HG02970 (cell line): Measurements from ENCODE around the gene RIN2.

Source experiments
- ATAC-seq: cut with Tn5 transposase; IDR thresholded peaks from one replicate; pipeline ENCODE4 v1.9.1; 2021; ENCODE audit warnings: mild to moderate bottlenecking, moderate library complexity, moderate number of reproducible peaks; ENCODE audit not compliant: unreplicated experiment, low FRiP score

Gene RIN2

DNA sequence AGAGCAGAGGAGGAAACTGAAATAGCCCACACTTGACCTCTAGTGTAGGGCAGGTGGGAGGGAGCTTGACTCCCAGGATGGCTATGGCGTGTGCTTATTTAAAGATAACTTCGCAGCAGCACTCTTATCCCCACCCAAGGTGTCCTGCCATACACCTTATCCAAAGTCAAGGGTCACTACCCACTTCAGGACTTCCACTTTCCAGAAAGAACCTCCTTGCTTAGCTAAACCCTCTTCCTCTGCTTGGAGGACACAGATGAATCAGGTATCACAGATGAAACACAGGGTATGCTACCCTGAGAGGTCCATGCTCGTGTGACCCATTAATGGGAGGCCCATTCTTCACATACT, 2.3 kb downstream of the RIN2 start:
- no peak for ATAC-seq

DNA sequence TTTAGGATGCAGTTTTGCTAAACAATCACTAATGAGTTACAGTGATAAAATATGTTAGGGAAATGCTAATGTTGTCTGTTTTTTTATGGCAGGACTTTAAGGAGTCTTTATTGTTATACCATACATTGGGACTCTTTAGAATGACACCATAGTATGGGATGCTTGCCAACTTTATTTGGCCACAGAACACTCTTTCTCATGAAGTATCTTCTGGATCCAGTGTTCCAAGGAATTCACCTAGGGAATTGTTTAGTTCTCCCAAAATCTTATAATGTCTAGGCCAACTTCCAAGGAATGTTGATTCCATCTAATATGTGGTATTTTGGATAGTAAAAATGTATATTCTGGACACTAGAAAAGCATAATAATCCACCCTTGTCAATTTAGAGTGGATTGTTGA, 3.3 kb downstream of the RIN2 start:
- ATAC-seq, result no peak

DNA sequence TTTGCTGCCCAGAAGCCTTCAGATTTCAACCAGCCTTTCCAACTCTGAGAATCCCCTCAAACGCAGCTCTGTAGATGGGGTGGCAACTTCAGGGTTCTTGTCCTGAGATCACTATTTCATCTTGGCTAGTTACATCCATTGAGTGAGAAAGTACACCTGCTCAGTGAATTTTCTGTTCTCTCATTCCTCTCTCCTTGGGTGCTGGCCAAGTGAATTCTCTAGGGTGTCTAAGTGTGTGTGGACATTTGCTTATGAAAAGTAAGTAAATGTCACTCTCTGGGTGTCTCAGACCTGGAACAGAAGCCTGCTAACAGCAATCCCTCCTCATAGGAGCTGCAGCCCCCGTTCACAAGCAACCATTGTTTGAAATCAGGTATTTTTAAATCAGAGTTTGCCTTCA, 3.8 kb downstream of the RIN2 start:
- no peak for ATAC-seq

DNA sequence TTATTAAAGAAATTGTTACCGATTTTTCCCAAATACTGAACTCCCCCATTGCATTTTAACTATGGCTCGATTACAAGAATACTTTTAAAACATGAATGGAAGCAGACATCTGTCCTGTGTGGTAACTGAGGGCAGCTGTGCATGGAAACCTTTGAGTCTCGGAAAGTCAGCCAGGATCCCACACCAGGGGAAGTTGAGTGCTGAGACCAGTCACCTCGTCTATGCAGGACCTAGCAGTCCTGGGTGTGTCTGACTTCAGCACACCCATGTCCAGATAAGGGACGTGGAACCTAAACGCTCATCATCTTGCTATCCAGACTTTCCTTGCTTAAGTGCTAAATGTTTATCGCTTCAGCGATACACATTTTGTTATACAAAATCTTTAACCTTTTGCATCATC, 6.1 kb downstream of the RIN2 start:
- no peak for ATAC-seq

DNA sequence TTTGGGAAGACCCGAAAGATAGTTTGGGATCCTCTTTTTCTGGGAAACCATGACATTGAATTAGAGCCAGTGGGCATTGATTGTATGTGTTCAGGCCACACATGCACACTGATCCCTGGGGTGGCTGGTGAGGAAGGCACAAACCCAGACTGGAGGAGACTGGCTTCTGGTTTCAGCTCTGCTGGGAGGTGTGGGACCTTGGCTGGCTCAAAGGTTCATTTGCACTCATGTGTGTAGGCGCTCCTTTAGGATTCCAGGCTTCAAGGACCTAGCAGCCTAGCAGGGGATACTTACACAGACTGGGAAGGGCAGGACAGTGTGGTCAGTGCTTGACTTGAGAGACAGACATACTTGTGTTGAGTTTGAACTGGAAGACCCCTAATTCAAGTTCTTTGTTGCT, 7.2 kb downstream of the RIN2 start:
- ATAC-seq, result no peak

DNA sequence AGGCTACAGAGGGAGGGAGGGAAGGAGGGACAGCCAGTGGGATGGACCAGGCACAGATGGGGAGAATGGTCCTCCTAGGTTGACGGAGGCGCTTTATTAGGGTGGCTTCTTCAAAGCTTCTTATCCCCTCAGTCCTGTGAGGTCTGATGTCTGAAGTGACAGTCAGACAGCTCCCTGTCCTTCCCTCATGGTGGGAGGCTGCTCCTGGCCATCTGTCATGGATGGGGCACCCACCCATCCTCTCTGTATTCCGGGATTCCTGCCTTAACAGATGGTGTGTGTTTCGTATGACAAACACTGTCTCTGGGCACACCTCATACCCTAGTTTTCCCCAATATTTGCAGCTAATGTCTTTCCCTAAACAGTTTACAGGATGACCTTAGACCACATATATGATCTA, 7.9 kb downstream of the RIN2 start:
- no peak for ATAC-seq

DNA sequence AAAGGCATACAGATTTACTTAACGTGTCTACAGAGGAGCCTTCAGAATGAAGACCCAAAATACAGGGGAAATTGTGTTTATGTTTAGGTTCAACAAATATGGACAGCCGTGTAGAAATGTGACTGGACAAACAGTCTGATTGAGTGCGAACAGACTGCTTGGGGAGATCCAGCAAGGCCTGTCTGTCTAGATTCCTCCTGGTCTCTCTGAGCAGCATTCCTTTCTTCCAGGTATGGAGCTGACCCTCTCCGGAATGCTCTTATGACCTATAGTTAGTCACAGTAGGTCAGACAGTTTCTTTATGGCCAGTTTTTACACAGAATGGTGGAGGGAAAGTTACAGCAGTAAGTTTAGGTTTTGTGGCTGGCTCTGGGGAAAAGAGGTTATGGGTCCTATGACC, 9.0 kb downstream of the RIN2 start:
- ATAC-seq, result no peak

DNA sequence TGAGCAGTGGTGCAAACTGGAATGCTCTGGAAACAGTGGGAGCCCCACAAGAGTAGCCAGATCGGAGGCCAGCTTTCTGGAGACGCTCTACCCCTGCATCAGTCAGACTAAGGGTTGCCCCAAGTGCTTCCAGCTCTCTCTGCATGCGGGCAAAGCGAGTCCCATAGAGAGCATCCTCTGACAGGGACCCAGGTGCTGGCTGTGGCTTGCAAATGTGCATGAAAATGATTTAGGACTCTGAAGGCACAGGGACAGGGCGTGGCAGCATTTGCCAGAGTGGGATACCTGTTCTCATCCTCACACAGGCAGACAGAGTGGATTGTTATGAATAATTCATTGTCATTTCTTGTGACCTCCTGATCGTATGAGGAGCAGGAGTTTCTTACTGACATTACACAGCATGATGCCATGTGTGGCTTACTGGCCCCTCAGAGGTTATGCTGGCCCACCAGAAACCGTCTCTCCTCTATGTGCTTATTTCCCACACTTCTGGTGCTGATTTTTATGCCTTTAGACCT, 10.3 kb downstream of the RIN2 start:
- ATAC-seq, result no peak

DNA sequence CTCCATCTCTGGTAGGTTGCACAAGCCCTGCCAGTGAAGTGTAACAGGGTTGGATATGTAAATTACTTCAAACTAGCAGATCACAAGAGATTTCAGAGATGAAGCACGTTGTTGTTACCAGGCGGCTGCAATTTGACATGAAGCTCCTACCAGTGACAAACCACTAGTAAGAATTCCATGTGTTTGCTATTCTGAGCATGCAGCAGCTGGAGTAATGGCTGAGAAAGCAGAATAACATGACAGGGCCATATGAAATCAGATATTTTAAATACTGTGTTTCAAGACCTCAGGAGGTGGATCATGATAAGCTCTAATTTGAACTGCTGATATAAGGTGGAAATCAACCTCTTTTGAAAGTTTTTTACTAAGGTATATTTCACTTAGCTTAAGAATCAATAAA, 11.4 kb downstream of the RIN2 start:
- ATAC-seq, result no peak

DNA sequence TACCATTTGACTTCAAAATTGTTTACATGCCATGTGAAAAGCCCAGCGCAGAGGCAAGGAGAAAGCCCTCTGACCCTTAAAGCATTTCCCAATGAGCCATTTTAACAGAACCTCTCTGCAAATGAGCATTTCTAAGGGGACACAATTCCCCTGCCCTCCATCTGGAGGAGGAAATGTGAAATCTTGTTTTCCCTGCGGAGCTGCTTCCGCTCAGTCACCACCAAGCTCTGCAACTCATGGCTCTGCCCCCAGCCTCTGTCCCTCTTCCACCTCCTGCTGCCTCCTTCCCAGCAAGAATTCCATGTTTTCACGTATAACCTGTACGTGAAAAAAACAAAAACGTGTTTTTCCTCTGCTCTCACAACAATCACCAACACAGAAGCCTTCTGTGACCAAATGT, 12.3 kb downstream of the RIN2 start:
- no peak for ATAC-seq

DNA sequence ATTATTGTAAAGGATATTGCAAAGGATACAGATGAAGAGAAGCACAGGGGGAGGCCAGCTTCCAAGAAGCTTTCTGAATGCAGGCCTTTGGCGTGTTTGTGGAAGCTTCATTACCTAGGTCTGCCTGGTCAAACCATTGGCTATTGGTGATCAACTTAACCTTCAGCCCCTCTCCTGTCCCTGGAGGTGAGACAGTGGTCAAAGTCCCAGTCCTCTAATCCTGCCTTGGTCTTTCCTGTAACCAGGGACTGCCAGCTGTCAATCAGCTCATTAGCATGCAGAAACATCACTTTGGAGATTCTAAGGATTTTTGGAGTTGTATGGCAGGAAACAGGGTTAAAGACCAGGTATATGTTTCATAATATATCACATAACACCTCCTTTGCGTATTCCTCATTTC, 13.0 kb downstream of the RIN2 start:
- ATAC-seq, result no peak

DNA sequence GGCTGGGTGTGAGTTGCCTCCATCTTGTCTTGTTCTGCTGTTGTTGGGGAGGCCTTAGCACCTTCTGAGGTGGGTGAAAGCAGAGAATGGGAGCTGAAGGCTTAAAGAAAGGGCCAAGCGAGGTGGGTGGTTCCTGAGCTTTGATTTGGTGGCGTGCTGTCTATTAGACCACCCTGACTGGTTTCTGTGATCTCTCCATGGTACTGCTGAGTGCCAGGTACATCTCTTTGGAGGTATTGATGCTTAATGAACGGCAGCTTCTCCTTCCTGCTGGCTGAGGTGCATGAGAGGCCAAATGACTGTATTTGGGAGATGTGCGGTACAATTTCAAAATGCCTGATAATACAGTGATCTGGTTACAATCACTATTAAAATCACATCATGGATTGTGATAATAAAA, 15.4 kb downstream of the RIN2 start:
- ATAC-seq, result no peak

DNA sequence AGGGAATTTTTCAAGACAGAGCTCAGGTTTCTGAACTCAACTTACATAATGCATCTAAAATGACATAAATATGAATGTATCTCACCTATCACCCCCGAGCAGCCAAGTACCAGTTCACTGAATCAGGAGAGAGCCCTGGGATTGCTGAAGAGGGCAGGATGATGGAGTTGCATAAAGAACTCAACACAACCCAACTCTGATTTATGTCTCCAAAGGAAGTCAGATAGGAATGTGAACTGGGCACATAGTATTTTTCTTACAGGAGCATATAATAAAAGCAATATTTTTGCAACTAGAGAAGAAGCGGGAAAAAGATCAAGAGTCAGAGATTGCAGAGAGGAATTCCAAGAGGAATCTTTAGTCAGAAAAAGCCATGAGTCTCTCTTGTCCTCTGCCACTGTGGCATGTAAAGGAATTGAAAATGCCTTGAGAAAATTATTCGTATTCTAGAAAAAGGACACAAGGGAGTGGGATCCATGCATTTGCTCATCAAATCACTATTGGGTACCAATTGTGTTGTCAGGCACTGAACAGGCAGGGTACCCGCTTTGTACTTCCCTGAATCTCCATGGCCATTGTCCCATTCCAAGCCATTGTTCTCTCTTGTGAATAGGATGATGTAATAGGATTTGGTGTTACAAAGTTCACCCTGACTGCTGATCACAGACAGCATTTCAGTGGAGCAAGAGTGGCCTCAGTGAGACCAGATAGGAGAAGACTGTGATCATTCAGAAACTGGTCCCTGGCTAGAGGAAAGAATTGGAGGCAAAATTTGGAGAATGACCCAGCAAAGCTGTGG, 16.3 kb downstream of the RIN2 start:
- no peak for ATAC-seq

DNA sequence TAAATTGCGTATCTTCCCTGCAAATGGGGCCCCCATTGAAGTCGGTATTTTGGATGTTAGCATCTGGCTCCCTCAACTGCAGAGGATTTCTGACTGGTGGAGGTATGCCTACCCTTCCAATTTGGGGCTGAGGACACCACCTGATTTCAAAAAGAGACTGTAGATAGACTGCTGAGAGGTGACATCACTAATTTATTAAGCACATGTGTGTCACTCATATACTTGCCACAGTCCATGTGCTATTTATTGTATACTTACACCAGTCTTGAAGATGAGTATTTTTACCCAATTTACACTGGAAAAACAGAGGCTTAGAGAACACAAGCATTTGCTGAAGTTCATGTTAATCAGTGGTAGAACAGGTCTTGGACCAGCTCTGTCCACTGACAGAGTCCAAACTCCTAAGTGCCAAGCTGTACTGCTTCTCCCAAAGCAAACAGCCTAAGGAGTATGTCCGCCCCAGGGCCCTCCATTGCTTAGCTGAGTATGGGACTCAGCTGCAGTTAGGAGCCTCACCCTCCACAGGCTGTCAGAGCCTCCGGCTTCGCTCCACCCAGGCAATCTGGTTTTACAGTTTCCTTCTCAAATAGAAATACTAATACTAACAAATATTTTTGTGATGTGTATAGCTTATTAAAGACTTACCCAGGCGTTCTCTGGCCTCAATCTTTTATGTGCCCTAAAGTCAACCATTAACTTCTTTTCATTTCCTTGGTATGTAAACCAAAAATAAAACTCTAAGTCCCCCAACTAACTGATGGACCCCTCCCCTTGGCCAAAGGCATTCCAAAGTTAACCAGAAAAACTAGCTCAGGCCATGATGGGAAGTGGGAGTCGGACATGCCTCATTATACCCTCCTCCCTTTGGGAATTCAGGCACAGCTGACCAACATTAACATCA, 17.5 kb downstream of the RIN2 start:
- ATAC-seq, result no peak

DNA sequence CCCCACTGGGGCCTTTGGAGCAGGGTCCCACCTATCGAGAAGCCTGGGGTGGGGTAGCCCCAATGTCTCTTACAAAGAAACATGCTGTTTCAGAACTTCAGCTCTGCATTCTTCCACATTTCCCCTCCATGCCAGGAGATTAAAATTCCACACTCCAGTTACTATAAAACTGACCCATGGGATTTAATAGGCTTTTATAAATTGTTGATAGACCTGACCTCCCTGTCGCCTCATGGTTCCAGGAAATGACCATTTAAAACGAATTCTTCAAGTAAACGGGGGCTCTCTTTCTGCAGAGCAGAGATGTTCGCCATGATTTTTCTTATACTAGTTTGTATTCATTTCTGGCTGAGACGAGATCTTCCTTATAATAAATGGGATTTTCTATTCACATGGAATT, 19.3 kb downstream of the RIN2 start:
- ATAC-seq, result no peak

DNA sequence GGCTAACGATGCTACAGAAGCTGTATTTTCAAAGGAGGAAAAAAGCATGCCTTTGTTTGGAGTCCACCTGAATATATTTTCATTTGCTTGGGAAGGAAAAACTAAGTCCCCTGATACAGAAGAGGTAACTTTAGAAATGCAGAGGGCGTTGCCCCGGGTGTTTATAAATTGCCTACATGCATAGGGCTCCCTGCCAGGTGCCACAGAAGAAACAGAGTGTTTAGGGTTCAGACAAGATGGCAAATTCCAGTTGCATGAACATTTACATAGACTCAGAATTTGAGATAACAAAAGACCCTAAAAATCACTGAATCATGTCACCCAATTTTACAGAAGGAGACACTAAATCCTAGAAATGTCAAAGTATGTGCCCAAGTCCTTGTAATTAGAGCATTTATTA, 19.9 kb downstream of the RIN2 start:
- ATAC-seq, result no peak

DNA sequence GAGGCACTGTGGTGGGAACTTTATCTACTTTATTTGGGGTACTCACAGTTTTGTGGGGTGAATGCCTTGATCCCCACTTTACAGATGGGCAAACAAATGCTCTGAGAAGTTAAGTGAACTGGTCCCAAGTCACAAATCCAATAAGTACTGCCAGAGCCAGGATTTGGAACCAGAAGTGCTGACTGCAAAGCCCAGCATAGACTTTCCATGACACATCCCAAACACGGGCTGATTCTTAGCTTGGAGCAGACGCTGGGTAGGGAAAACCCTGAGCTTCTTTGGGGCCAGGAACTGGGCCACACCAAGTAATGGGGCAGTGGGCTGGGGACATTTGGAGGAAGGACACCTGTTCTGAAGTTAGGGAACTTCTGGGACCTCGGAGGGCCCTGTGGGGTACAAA, 20.3 kb downstream of the RIN2 start:
- no peak for ATAC-seq

DNA sequence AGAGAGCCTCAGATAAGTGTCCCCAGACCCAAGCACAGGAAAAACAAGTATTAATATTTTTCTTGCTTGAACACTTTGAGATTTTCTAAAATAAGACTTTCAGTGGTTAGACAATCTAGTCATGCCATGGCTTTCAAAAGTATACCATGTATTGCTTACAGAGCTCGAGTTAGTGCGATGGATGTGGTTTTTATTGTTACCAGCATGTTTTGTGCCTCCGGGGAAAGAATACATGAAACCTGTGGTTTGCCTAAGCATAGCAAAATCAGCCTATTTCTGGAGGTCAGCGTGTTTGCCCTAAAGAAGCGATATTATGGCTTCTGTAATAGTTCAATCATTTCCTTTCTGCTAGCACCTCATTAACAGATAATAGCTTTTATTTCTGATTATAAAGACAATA, 21.6 kb downstream of the RIN2 start:
- no peak for ATAC-seq

DNA sequence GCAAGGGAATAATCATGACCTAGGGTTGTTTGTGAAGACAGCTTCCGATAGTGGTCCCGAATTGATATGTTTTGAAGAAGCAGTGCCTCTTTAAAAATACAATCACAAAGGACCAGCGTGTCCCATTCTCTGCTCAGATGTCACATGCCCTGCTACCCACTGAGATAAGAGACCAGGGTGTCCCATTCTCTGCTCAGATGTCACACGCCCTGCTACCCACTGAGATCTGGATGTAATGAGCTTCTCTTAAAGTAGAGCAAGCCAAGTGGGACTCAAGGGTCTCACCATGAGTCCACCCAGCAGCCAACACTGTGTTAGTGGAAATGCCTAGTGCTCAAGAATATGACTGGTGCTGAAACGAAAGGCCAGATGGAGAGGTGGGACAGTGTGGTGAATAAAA, 22.2 kb downstream of the RIN2 start:
- ATAC-seq, result no peak

DNA sequence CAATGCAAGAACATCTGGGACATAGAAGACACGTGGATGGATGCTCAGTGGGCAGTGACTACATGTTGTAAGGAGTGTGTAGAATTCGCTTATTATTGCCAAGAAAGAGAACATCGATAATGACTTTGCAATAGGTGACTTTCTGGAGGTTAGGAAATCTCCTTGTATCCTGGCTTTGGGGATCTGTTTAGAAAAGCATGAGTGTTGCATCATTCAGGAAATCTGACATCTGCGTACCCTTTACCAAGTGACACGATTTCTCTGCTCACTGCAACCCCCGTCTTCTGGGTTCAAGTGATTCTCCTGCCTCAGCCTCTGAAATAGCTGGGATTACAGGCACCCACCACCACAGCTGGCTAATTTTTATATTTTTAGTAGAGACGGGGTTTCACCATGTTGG, 23.2 kb downstream of the RIN2 start:
- no peak for ATAC-seq

DNA sequence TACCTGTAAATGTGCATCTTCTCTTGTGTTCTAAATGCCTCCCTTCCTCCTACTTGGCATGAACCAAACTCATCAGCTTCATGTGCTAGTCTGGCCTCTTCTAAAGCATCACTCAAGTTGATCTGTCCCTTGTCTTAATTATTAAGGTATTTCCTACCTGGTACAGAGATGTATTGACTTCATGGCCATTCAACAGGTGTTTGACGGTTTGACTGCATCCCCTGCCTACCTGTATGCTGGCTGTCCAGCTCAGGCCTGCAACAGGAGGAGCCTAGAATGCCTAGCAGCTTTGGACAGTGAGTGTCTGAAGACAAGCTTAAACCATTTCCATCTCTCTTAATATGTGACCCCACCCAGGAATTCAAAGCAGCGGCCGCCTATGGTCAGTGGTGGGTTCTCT, 24.6 kb downstream of the RIN2 start:
- no peak for ATAC-seq

DNA sequence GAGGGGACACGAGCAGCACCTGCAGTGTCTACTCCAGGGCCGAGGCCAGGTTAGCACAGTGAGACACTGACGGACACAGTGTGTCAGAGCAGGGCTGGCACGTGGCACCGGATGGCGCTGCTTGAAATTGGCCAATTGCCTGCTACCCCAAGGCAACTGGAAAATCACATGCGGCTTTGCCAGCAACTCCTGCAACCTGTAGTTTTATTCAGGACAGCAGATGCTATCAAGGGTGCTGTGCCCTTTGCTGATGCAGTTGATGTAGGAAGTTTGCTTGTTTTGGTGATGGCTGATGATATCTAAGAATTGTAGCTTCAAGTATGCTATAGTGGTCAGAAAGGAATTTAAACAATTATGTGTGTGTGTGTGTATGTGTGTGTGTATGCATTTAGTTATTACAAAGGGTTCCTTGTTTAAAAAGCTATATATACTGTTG, 25.9 kb downstream of the RIN2 start:
- no peak for ATAC-seq
